GM18907 (cell line): Measurements from ENCODE around the gene RANGRF.

Experiments used
- ATAC-seq: cut with Tn5 transposase; IDR thresholded peaks from one replicate; pipeline ENCODE4 v1.9.1; 2021; ENCODE audit warnings: mild to moderate bottlenecking, moderate library complexity; ENCODE audit not compliant: unreplicated experiment

The RANGRF gene

DNA sequence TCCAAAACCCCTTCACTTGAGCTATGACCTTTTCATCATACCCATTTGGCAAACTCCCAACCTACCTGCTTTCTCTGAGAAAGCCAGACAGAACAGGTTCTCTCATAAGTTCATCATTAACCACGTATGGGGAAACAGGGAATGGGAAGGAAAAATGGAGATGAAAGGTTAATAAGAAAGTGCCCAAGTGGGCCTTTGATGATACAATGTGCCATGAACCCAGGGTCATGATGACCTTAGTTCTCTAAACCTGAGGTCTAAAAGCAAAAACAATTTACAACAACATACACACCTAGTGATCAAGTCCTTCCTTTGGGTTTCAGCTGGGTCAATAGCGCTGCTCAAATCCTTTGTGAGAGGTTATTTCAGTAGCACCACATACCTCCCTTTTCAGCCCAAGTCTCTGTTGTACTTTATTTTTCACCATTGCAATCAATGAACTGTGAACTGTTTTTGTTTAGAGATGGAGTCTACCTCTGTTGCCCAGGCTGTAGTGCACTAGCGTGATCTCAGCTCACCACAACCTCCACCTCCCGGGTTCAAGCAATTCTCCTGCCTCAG is 14.5 kb upstream of the RANGRF start:
- ATAC-seq: no peak

DNA sequence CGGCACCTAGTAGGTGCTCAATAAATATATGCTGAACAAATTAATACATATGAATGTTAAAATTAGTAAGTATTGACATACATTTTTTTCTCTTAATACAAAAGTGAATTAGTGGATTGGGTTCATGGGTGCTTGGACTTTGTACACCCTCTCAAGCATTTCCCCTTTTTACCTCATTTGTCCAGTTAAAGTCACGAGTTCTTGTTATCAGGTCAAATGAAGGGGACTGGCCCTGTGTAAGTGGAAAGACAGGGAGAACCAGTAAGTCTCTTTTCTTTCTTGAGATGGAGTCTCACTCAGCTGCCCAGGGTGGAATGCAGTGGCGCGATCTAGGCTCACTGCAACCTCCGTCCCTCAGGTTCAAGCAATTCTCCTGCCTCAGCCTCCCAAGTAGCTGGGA is 13.7 kb upstream of the RANGRF start:
- no peak for ATAC-seq

DNA sequence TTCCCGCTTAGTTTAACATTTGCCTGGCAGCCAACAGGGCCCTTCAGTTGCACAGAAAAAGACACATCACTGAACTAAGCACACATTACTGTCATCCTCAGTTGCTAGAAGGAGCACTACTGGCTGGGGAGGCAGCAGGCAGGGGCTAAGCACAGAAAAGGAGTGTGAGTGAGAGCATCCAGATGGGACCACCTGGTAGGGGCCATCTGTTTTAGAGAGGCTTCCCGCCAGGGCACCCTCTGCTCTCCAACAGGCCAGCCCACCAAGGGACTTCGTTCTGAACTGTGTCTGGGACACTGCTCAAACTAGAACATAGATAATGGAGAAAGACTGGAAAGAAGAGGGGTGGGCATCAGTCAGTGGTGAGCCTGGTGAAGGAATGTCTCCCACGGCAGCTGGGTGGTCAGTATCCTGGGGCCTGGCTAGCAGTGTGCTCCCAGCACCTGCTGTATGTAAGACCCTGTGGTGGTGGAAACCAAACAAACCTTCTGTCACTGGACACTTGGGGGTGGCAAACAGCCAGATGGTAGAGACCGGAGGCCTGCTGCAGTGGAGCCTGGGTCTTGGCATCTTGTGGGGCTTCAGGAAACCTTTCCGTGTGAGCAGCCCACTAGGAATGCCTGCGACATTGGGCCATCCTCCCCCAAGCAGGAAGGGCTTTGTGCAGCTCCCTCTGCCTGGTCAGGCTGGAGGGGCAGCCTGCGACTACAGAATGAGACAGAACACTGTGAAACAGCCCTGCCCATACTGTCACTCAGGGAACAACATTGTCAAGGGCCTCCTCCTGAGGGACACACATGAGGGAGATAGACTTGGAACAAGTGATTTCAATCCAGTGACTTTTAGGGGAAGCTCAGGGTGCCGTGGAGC is 12.8 kb upstream of the RANGRF start:
- no peak for ATAC-seq

DNA sequence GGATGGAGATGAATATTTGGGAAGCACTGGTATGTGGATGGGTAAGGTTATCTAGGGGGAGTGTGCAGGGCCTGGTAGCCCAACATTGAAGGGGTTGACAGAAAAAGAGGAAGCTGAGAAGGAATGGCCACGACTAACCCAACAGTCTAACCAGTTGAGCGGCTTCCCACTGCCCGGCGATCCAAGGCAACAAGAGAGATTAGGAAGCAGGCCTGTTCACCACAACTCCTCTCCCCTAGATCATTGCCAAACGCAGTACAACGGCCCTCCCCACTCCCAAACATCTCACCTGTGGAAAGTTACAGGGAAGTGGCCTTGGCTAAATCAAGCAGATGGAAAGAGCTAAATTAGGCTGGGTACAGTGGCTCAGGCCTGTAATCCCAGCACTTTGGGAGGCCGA is 11.2 kb upstream of the RANGRF start:
- no peak for ATAC-seq

DNA sequence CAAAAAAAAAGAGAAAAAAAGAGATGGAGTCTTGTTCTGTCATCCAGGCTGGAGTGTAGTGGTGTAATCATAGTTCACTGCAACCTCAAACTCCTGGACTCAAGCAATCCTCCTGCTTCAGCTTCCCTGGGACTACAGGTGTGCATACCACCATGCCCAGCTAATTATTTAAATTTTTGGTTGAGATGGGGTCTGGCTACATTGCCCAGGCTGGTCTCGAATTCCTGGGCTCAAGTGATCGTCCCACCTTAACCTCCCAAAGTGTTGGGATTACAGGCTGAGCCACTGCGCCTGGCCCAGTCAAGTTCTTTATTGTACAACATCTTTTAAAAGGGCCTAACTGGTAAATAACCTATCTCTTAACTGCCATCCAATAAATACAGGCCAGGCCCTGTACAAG is 6.1 kb upstream of the RANGRF start:
- no peak for ATAC-seq

DNA sequence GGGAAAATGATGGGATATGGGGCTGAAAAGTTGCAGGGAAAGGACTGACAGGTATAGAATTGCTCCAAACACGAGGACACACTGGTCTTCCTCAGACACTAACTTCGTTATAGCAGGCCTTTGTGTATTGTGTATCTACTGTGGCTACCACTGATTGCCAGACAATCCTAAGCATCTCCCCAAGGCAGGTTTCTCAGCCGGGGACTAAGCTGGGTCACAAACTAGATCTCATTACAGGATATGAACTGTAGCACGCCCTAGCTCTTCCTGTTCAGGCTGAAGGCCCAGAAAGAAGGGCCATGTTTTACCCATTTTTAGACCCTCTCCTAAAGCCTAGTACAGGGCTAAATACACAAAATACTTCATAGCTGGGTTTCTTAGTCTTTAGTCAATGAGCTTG is 5.1 kb upstream of the RANGRF start:
- no peak for ATAC-seq

DNA sequence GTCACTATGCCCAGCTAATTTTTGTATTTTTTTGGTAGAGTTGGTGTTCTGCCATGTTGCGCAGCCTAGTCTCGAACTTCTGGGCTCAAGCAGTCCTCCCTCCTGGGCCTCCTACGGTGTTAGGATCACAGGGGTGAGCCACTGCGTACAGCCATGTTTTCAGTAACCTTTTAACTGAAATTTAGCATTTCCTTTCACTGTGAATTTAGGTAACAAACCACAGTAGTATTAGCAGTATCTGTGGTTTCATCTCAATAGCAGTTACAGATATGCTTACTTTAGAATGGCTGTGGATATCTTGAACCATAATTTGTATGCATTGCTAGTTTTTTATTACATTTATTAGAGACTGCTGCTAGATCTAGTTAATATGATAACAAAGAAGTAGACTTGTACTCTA is 4.3 kb upstream of the RANGRF start:
- no peak for ATAC-seq

DNA sequence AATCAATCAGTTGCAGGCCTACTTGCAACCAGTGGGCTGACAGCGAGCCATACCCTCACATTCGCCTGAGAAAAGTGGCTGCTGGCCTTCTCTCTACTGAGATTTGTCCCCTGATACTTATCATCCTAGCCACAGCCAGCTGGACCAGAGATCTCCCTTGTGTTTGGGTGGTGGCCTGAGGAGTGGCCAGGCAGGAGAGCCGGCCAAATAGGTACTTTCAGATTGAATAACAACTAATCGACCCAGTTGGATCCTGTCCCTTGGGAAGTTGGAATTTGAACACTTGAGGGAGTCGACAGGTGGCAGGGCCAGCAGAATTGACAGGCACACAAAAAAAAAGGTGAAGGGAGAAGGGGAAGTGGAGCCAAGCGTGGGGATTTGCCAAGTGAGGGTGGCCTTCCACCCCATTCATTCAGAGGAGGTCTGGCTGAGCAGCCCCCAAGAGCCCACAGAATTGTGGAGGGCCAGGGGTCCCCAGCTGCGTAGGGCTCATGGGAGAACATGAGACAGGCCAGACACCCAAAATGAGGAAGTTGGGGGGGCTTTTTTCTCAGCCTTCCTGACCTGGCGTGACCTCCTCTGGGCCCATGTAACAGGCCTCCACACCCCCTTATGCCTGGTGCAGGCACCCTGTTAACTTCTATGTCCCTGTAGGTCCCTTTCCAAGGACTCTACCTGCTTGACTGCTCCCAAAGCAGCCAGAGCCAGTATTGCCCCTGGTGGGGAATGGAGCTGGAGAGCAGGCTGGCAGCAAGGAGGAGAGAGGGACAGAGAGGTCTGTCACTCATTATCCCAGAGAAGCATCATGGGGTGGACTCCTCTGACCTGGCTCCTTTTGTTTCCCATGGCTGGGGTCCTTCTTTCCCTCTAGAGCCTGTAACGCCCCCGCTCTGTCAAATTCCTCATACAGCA is 2.9 kb upstream of the RANGRF start:
- no peak for ATAC-seq

DNA sequence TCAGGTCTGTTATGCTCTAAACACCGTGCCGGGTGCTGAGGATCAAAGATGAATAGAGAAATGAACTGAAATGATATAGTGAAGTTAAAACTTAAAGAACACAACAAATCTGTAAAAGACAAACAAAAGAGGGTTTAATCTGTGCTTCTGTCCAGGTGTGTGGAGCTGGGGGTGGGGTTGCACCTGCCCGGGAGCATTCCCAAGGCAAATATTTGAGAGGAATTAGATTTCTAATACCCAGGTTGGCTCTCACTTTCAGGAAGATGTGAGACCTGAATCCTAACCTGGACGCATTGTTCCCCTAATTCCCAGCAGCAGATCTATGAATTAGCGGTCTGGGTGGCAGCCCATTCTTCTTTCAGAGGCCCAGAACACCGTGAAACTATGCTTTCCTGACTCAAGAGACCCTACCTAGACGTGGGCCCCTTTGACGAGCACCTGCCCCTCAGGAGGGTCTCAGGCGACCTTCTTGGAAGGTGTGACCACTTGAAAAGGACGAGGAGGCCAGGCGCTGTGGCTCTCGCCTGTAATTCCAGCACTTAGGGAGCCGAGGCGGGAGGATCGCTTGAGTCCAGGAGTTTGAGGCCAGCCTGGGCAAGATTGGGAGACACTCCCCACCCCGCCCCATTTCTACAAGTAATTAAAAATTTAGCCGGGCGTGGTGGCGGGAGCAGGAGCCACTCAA is 677 bp upstream of the RANGRF start:
- no peak for ATAC-seq

DNA sequence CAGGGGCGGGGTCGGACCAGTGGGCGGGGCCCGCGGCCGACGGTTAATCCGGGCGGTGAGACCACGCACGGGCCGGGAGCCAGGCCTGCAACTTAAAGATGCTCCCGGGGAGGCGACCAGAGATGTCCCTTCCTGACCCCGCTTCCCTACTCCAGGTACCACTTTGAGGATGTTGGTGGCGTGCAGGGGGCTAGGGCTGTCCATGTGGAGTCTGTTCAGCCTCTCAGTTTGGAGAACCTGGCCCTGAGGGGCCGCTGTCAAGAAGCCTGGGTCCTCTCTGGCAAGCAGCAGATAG is 580 bp downstream of the RANGRF start:
- ATAC-seq: no peak

DNA sequence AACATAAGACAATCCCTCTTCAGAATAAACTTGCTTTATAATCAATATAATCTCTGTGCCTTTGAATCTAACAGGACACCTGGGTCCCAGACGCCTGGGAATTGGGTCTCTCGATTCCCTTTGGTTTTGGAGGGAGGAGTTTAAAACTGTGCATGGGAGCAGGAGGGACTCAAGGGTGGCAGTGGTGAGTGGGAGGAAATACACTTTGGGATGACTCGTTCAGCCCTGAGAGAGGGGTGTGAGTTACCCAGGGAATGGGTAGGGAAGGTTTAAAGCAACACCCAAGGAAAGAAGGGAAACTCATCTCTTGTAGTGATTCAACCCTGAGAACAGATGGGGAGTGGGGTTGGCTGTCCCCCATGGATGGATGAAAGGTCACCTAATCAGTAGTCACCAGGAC is 1.6 kb downstream of the RANGRF start:
- no peak for ATAC-seq

DNA sequence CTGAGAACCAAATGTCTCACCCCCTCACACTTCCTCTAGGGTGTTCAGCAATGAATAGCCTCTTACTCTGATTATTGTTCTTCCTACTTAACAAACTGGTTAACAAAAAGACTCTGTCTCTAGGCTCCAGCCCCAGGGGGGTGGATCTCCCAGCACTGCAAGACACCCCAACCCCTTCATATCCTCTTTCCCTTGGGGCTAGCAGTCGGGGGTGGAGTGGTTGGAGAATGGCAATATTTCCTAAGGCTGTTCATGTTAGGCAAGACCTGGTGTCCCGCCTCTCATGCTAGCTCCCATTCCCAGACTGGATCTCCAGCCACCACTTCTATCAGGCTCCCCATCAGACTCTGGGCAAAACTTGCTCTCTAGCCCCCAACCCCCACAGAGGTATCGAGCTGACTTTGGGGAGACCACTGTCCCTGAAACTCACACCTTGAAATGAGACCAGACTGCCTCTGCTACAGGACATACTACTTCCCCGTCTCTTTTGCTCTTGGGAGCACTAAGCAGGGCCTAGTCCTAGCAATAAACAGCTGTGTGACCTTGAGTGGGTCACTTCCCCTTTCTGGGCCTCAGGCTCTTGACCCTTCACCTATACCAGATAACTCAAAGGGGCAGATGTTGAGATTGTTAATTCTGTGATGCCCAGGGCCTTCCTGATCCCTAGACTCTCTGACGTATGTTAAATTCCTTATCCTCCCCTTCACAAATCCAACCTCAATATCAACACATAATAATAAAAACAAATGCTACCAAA is 4.3 kb downstream of the RANGRF start:
- ATAC-seq: no peak

DNA sequence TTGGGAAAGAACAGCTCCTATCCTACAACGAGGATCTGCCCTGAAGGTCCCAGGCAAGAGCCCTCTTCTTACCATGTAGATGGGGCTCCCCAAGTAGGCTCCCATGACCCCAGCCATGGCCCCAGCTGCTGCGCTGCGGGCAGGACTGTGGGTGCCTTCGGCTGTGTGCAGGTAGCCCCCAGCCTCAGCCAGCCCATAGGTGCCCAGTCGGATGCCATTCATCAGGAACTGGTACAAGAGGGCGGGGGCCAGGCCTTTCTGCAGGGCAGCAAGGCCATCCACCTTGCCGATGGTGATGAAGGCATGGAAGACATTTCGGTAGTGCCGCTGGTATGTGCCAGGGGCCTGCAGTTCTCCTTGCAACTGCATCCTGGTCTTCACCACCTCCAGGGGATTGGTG is 5.9 kb downstream of the RANGRF start:
- ATAC-seq: no peak

DNA sequence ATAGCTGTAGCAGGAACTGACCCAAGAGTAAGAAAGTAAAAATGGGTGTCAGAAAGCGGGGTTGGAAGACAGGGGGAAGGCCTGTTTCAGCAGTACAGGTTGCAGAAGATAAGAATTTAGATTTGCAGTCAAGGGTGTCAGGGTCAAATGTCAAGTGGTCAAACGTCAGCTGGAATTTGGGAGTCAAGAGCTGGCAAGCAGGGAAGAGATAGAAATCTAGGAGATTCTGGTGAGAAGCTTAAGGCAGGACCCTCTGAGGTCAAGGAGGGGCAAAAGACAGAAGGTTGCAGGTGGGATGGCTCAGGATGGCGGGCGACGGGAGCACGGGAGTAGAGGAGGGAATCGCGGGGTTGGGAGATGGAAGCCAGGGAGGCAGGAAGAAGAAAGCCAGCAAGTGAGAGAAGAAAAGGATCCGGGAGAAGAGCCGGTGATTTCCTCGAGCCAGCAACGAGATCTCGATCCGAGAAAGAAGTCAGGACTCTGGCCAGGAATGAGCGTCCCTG is 6.4 kb downstream of the RANGRF start:
- no peak for ATAC-seq

DNA sequence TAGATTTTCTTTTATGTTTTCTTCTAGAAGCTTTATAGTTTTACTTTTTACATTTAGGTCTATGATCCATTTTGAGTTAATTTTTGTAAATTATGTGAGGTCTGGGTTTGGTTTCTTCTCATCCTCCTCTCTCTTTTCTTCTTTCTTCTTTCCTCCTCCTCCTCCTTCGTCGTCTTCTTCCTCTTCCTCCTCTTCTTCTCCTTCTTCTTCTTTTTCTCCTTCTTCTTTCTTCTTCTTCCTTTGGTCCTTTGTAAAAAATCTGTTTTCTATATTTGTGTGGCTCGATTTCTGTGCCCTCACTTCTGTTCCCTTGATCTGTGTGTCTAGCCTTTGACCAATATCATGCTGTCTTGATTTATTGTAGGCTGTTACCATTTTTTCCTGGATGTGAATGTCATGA is 11.8 kb downstream of the RANGRF start:
- no peak for ATAC-seq

DNA sequence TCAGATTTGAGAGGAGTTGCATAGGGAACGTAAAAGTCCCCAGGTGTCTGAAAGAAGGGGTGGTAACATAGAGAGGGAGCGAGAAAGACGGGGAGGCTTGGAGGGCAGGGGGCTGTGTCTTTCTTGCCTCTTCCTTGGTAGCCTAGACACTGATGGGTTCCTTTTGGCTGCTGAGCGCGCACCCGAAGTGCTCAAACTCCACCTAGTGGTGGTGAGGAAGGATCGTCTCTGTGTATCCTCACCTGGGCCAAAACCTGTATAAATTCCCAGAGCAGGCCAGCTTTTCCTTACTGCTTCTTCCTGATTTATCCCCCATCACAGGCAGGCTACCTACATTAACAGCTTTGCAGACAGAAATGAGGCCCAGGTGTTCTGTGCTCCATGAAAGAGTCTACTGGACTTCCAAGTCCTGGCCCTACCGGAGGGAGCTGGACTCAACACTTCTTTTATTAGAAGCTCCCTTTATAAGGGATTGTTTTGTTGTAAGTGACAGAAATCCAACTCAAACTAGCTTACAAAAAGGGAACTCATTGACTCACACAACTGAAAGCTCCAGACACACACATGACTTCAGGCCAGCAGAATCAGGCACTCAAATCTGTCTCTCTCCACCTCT is 12.3 kb downstream of the RANGRF start:
- ATAC-seq: no peak

DNA sequence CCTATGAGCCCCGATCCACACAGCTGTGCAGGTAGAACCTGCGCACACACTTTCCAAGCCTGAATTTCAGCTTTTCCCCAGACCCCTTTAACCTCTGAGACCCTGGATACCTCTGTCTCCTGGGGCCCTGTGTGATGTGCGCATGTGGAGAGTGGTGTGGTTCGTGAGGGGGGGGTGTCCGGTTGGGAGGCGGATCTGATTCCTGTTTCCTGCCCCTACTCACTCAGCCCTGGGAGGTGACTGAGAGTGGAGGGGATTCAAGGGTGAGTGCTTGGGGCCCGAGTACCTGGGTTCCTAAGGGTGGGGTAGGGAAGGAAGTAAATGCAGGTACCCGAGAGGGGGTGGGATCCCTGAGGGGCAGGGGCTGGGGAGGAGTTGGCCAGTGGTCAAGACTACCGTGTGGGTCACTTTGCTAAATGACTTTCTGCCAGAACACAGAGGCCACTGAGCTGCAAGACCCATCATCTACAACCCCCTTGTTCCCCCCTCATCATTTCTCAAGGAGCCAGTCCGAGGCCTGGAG is 22.2 kb downstream of the RANGRF start:
- no peak for ATAC-seq

DNA sequence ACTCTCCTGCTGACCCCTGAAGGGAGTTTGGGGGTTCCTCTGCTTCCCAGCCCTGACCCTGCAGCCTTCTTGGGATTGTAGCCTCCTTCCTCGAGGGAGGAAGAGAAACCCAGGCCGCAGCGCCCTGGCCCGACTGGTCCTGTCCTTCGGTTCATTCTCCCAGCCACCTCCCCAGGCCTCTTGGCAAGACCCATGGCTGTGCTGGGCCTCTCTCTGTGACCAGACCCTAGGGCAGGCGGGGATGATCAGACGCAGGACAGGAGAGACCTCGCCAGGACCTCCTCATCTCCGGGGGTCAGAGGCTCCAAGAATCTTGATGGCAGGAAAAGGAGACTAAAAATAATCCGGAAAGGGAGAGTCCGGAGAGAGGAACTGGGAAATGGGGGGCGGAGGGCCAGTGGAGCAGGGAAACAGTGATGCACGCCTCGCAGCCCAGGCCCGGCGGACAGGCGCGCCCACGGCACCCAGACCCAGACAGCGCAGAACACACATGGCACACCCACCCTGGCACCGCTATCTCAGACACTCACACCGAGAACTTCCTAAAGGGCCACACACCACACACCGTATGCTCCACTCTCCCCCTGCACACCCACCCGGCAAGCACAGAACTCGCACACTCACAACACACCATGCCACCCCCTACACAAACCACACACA is 22.8 kb downstream of the RANGRF start:
- no peak for ATAC-seq

DNA sequence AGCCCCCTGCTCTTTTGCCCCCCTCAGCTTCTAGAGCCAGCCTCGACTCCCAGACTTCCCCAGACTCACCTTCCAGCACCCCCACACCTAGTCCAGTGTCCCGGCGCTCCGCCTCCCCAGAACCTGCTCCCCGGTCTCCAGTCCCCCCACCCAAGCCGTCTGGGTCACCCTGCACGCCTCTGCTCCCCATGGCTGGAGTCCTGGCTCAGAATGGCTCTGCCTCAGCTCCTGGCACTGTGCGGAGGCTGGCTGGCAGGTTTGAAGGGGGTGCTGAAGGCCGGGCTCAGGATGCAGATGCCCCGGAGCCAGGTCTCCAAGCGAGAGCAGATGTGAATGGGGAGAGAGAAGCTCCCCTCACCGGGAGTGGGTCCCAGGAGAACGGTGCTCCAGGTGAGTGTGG is 23.8 kb downstream of the RANGRF start:
- ATAC-seq: no peak
